WTC11 (cell line): Measurements from ENCODE around the gene SMYD3. TPM values are rescaled to one million over a fixed set of nuclear protein-coding genes. Genes with fewer than 3 reads are reported as not detected.

ENCODE experiments used
- ATAC-seq: fragments of 200-7000 bp; cut with Tn5 transposase; 2 replicates; pipeline ENCODE4 v1.10.0; 2021; ENCODE audit warnings: mild to moderate bottlenecking, moderate library complexity
- CTCF ChIA-PET: fragments of 300-600 bp; sonication (Branson Sonifier 250); formaldehyde crosslinking; loops from one replicate; lab custom pipeline; 2021; ENCODE audit warnings: antibody characterized with exemption; lab: Charles Lee
- POLR2A ChIA-PET: fragments of 350-600 bp; sonication (Branson Sonifier 250); formaldehyde crosslinking; loops from one replicate; lab custom pipeline; 2021; ENCODE audit warnings: antibody characterized with exemption; lab: Charles Lee
- DNase-seq: peaks from one replicate; pipeline ENCODE4 v3.0.0; 2021; ENCODE audit warnings: low spot score
- H3K27ac Mint-ChIP-seq: 2 replicates; pipeline ENCODE4 v1.8.0; 2021; ENCODE audit warnings: mixed read lengths
- H3K27me3 Mint-ChIP-seq: 2 replicates; pipeline ENCODE4 v1.8.0; 2021; ENCODE audit warnings: low read depth, mild to moderate bottlenecking, moderate library complexity, mixed read lengths
- H3K36me3 Mint-ChIP-seq: 2 replicates; pipeline ENCODE4 v1.8.0; 2021; ENCODE audit warnings: mixed read lengths
- H3K4me1 Mint-ChIP-seq: 2 replicates; pipeline ENCODE4 v1.8.0; 2022; ENCODE audit warnings: mixed read lengths
- H3K4me3 Mint-ChIP-seq: 2 replicates; pipeline ENCODE4 v1.8.0; 2021; ENCODE audit warnings: mild to moderate bottlenecking, moderate library complexity, mixed read lengths
- H3K9me3 Mint-ChIP-seq: 2 replicates; pipeline ENCODE4 v1.8.0; 2021; ENCODE audit warnings: mixed read lengths
- CBFB ChIP-seq: sonication (generic); formaldehyde crosslinking; IDR thresholded peaks from 2 replicates; pipeline ENCODE4 v1.8.1; 2022; ENCODE audit warnings: mild to moderate bottlenecking, low read depth, missing genetic modification reagents
- JUN ChIP-seq: sonication (generic); formaldehyde crosslinking; IDR thresholded peaks from 2 replicates; pipeline ENCODE4 v1.8.0; 2023; ENCODE audit warnings: mild to moderate bottlenecking, missing genetic modification reagents
- NFYB ChIP-seq: sonication (generic); formaldehyde crosslinking; conservative IDR thresholded peaks from 2 replicates; pipeline ENCODE4 v1.8.0; 2022; ENCODE audit warnings: low read depth, missing genetic modification reagents
- PRRX2 ChIP-seq: fragments of 250-450 bp; sonication (Bioruptor Pico); IDR thresholded peaks from 2 replicates; pipeline ENCODE4 v1.8.0; 2021; ENCODE audit warnings: mild to moderate bottlenecking
- SP1 ChIP-seq: sonication (generic); formaldehyde crosslinking; conservative IDR thresholded peaks from 2 replicates; pipeline ENCODE4 v1.8.1; 2022; ENCODE audit warnings: missing genetic modification reagents
- TEAD4 ChIP-seq: sonication (generic); formaldehyde crosslinking; IDR thresholded peaks from 2 replicates; pipeline ENCODE4 v1.8.0; 2022; ENCODE audit warnings: mild to moderate bottlenecking, missing genetic modification reagents
- ZNF138 ChIP-seq: sonication (generic); formaldehyde crosslinking; conservative IDR thresholded peaks from 2 replicates; pipeline ENCODE4 v1.8.1; 2022; ENCODE audit warnings: mild to moderate bottlenecking, moderate library complexity, missing genetic modification reagents
- ZNF232 ChIP-seq: sonication (generic); formaldehyde crosslinking; IDR thresholded peaks from 2 replicates; pipeline ENCODE4 v1.8.0; 2022; ENCODE audit warnings: mild to moderate bottlenecking, missing genetic modification reagents
- ZNF263 ChIP-seq: sonication (generic); formaldehyde crosslinking; IDR thresholded peaks from 2 replicates; pipeline ENCODE4 v1.8.1; 2022; ENCODE audit warnings: low read depth, mild to moderate bottlenecking, moderate library complexity, missing genetic modification reagents
- ZNF671 ChIP-seq: fragments of 250-450 bp; sonication (Bioruptor Pico); IDR thresholded peaks from 2 replicates; pipeline ENCODE4 v1.8.0; 2021; ENCODE audit warnings: mild to moderate bottlenecking
- total RNA-seq: library from RNA; stranded (reverse); gene quantifications from 3 replicates; pipeline ENCODE4 v1.2.3, GENCODE V29; 2021
- TF ChIP-seq, protein P1 (sequence below): sonication (generic); formaldehyde crosslinking; IDR thresholded peaks from 2 replicates; pipeline ENCODE4 v1.8.0; 2022; ENCODE audit warnings: mild to moderate bottlenecking, missing genetic modification reagents
- TF ChIP-seq, protein P2 (sequence below): fragments of 250-450 bp; sonication (Bioruptor Pico); IDR thresholded peaks from 2 replicates; pipeline ENCODE4 v1.9.0; 2021; ENCODE audit warnings: mild to moderate bottlenecking, borderline replicate concordance
- TF ChIP-seq, protein P3 (sequence below): sonication (generic); formaldehyde crosslinking; IDR thresholded peaks from 2 replicates; pipeline ENCODE4 v1.8.0; 2022; ENCODE audit warnings: missing genetic modification reagents
- TF ChIP-seq, protein P4 (sequence below): sonication (generic); formaldehyde crosslinking; conservative IDR thresholded peaks from 2 replicates; pipeline ENCODE4 v1.8.1; 2022; ENCODE audit warnings: mild to moderate bottlenecking, missing genetic modification reagents
- TF ChIP-seq, protein P5 (sequence below): sonication (generic); formaldehyde crosslinking; IDR thresholded peaks from 2 replicates; pipeline ENCODE4 v1.8.1; 2023; ENCODE audit warnings: mild to moderate bottlenecking, missing genetic modification reagents, moderate library complexity
- TF ChIP-seq, protein P6 (sequence below): sonication (generic); formaldehyde crosslinking; IDR thresholded peaks from 2 replicates; pipeline ENCODE4 v1.8.0; 2022; ENCODE audit warnings: mild to moderate bottlenecking, missing genetic modification reagents

Gene SMYD3
- total RNA-seq, 1 experiment from 2014 or later: 21.4 TPM

DNA sequence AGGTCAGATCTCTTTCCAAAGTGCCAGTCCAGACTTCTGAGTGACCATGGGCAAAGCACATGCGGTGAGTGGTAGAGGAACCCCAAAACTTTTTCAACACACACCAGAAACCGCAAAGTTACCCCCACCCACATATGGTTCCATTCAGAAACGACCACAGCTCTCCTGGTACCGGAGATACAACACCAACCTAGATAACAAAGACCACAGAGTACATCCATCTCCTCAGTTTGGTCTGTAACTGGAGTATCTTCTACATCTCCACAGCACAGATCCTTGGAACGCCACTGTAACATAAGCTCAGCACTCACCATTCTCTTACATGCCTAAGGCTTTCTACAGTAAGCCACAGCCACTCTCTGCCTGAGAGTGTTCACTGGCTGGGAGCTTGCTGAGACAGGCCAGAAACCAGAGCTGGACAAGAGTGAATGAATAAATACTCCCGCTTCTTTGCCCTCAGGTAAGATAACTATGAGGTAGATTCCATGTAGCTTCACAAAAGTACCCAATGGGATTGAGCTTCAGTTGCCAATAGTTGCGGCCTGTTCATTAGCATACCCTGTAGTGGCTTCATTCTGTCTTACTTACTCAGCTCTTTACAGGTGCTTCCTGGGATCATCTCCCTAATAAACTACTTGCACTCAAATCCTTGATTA lies 81.8 kb downstream of the SMYD3 start:
- no peak for DNase-seq
- peaks cover 36% of the 10 kb centered on the region for H3K4me1 Mint-ChIP-seq
- no peaks in the 10 kb centered on the region for H3K36me3 Mint-ChIP-seq
- no peaks in the 10 kb centered on the region for H3K27me3 Mint-ChIP-seq
- H3K9me3 Mint-ChIP-seq: no peaks in the 10 kb centered on the region
- ChIA-PET POLR2A (no interaction called here), CTCF (no interaction called here)
- peak; percentile 54 for ATAC-seq
- no peak overlapping the region for H3K4me3 Mint-ChIP-seq
- peak overlapping the region; percentile 19; the same call in 1 of the 2 replicates for H3K27ac Mint-ChIP-seq
- TF ChIP-seq, protein P1, sequence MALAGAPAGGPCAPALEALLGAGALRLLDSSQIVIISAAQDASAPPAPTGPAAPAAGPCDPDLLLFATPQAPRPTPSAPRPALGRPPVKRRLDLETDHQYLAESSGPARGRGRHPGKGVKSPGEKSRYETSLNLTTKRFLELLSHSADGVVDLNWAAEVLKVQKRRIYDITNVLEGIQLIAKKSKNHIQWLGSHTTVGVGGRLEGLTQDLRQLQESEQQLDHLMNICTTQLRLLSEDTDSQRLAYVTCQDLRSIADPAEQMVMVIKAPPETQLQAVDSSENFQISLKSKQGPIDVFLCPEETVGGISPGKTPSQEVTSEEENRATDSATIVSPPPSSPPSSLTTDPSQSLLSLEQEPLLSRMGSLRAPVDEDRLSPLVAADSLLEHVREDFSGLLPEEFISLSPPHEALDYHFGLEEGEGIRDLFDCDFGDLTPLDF (CRISPR knock-in tag): no peak
- TF ChIP-seq CBFB (CRISPR knock-in tag) (no peak), ZNF232 (CRISPR knock-in tag) (no peak), PRRX2 (no peak), ZNF671 (CRISPR knock-in tag) (no peak), ZNF263 (CRISPR knock-in tag) (no peak), ZNF138 (CRISPR knock-in tag) (no peak), TEAD4 (CRISPR knock-in tag) (no peak), NFYB (CRISPR knock-in tag) (no peak), JUN (CRISPR knock-in tag) (no peak), SP1 (no peak)
- TF ChIP-seq, protein P2, sequence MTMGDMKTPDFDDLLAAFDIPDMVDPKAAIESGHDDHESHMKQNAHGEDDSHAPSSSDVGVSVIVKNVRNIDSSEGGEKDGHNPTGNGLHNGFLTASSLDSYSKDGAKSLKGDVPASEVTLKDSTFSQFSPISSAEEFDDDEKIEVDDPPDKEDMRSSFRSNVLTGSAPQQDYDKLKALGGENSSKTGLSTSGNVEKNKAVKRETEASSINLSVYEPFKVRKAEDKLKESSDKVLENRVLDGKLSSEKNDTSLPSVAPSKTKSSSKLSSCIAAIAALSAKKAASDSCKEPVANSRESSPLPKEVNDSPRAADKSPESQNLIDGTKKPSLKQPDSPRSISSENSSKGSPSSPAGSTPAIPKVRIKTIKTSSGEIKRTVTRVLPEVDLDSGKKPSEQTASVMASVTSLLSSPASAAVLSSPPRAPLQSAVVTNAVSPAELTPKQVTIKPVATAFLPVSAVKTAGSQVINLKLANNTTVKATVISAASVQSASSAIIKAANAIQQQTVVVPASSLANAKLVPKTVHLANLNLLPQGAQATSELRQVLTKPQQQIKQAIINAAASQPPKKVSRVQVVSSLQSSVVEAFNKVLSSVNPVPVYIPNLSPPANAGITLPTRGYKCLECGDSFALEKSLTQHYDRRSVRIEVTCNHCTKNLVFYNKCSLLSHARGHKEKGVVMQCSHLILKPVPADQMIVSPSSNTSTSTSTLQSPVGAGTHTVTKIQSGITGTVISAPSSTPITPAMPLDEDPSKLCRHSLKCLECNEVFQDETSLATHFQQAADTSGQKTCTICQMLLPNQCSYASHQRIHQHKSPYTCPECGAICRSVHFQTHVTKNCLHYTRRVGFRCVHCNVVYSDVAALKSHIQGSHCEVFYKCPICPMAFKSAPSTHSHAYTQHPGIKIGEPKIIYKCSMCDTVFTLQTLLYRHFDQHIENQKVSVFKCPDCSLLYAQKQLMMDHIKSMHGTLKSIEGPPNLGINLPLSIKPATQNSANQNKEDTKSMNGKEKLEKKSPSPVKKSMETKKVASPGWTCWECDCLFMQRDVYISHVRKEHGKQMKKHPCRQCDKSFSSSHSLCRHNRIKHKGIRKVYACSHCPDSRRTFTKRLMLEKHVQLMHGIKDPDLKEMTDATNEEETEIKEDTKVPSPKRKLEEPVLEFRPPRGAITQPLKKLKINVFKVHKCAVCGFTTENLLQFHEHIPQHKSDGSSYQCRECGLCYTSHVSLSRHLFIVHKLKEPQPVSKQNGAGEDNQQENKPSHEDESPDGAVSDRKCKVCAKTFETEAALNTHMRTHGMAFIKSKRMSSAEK (CRISPR knock-in tag): no peak
- TF ChIP-seq, protein P3, sequence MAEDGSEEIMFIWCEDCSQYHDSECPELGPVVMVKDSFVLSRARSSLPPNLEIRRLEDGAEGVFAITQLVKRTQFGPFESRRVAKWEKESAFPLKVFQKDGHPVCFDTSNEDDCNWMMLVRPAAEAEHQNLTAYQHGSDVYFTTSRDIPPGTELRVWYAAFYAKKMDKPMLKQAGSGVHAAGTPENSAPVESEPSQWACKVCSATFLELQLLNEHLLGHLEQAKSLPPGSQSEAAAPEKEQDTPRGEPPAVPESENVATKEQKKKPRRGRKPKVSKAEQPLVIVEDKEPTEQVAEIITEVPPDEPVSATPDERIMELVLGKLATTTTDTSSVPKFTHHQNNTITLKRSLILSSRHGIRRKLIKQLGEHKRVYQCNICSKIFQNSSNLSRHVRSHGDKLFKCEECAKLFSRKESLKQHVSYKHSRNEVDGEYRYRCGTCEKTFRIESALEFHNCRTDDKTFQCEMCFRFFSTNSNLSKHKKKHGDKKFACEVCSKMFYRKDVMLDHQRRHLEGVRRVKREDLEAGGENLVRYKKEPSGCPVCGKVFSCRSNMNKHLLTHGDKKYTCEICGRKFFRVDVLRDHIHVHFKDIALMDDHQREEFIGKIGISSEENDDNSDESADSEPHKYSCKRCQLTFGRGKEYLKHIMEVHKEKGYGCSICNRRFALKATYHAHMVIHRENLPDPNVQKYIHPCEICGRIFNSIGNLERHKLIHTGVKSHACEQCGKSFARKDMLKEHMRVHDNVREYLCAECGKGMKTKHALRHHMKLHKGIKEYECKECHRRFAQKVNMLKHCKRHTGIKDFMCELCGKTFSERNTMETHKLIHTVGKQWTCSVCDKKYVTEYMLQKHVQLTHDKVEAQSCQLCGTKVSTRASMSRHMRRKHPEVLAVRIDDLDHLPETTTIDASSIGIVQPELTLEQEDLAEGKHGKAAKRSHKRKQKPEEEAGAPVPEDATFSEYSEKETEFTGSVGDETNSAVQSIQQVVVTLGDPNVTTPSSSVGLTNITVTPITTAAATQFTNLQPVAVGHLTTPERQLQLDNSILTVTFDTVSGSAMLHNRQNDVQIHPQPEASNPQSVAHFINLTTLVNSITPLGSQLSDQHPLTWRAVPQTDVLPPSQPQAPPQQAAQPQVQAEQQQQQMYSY: no peak
- TF ChIP-seq, protein P4, sequence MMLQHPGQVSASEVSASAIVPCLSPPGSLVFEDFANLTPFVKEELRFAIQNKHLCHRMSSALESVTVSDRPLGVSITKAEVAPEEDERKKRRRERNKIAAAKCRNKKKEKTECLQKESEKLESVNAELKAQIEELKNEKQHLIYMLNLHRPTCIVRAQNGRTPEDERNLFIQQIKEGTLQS (CRISPR knock-in tag): no peak
- TF ChIP-seq, protein P5, sequence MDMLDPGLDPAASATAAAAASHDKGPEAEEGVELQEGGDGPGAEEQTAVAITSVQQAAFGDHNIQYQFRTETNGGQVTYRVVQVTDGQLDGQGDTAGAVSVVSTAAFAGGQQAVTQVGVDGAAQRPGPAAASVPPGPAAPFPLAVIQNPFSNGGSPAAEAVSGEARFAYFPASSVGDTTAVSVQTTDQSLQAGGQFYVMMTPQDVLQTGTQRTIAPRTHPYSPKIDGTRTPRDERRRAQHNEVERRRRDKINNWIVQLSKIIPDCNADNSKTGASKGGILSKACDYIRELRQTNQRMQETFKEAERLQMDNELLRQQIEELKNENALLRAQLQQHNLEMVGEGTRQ: no peak
- TF ChIP-seq, protein P6, sequence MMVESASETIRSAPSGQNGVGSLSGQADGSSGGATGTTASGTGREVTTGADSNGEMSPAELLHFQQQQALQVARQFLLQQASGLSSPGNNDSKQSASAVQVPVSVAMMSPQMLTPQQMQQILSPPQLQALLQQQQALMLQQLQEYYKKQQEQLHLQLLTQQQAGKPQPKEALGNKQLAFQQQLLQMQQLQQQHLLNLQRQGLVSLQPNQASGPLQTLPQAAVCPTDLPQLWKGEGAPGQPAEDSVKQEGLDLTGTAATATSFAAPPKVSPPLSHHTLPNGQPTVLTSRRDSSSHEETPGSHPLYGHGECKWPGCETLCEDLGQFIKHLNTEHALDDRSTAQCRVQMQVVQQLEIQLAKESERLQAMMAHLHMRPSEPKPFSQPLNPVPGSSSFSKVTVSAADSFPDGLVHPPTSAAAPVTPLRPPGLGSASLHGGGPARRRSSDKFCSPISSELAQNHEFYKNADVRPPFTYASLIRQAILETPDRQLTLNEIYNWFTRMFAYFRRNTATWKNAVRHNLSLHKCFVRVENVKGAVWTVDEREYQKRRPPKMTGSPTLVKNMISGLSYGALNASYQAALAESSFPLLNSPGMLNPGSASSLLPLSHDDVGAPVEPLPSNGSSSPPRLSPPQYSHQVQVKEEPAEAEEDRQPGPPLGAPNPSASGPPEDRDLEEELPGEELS (CRISPR knock-in tag): no peak
- TF ChIP-seq, all 79 proteins: peak for 0
